Retina (tissue), 1 donor: Measurements from ENCODE around the gene GRIA2.

Experiments used
- DNase-seq: peaks from one replicate; pipeline ENCODE4 v3.0.0-alpha.2; 2016

GRIA2 gene

GRCh38 chr4:157405070-157405469 lies 184.5 kb downstream of the GRIA2 start:
- no peak for DNase-seq
